K562 (cell line): Measurements from ENCODE around the gene TGDS. TPM values are rescaled to one million over a fixed set of nuclear protein-coding genes. Genes with fewer than 3 reads are reported as not detected.

Source experiments
- ADNP ChIP-seq: fragments of 200-800 bp; sonication (Bioruptor generic); IDR thresholded peaks from 2 replicates; pipeline ENCODE4 v1.6.1; 2016; ENCODE audit warnings: missing genetic modification characterization, missing compliant biosample characterization
- BACH1 ChIP-seq: fragments of 200-800 bp; sonication (Bioruptor generic); IDR thresholded peaks from 2 replicates; pipeline ENCODE4 v1.6.1; 2016; ENCODE audit warnings: missing genetic modification characterization, missing compliant biosample characterization
- CBFA2T3 ChIP-seq: fragments of 450-650 bp; IDR thresholded peaks from 2 replicates; pipeline ENCODE4 v1.6.1; 2017
- MNT ChIP-seq, 2 experiments: fragments of 450-650 bp; conservative IDR thresholded peaks; 2 replicates each; pipeline ENCODE4 v1.6.1; 2017; ENCODE audit warnings: mild to moderate bottlenecking in 2 of 2, moderate library complexity in 2 of 2
- POU5F1 ChIP-seq: fragments of 150-350 bp; IDR thresholded peaks from 2 replicates; pipeline ENCODE4 v1.6.1; 2014; ENCODE audit warnings: borderline replicate concordance, low read length, low read depth, mild to moderate bottlenecking; ENCODE audit not compliant: partially characterized antibody
- ZC3H4 ChIP-seq: sonication (generic); formaldehyde crosslinking; IDR thresholded peaks from 2 replicates; pipeline ENCODE4 v1.9.0; 2021; ENCODE audit warnings: missing genetic modification reagents, borderline replicate concordance
- ZNF584 ChIP-seq: fragments of 200-800 bp; sonication (Bioruptor generic); IDR thresholded peaks from 2 replicates; pipeline ENCODE4 v1.6.1; 2016; ENCODE audit warnings: low read depth, mild to moderate bottlenecking, missing genetic modification characterization, missing compliant biosample characterization
- polyA plus RNA-seq, 8 experiments: library from polyadenylated mRNA; depleted of rRNA in 4 of 8; stranded (reverse) in 5 of 8; unstranded in 3 of 8; fragments of >200 nt; fragmentation: Nextera tagmentation in 2 of 8; fragmentation: Illumina TruSeq in 1 of 8; extraction: Ambion mirVana in 2 of 8; extraction: Trizol in 1 of 8; gene quantifications; 2 replicates each; pipeline versions ENCODE4 v1.2.1 to v1.2.3, GENCODE V29; 2011 to 2014; ENCODE audit warnings: inconsistent platforms in 1 of 8, missing spikeins in 1 of 8
- total RNA-seq, 7 experiments: library from RNA; depleted of rRNA in 6 of 7; stranded (reverse); fragments of >200 nt in 6 of 7; fragmentation: Illumina TruSeq in 2 of 7; extraction: Trizol in 2 of 7; gene quantifications; 2 replicates each; pipeline versions ENCODE4 v1.2.1 to v1.2.3, GENCODE V29; 2011 to 2021; ENCODE audit warnings: low replicate concordance in 1 of 7
- TF ChIP-seq, protein P1 (sequence below): sonication (generic); formaldehyde crosslinking; IDR thresholded peaks from 2 replicates; pipeline ENCODE4 v1.8.0; 2023; ENCODE audit warnings: missing genetic modification reagents, mild to moderate bottlenecking, borderline replicate concordance
- TF ChIP-seq, protein P2 (sequence below): fragments of 450-650 bp; formaldehyde crosslinking; conservative IDR thresholded peaks from 2 replicates; pipeline ENCODE4 v1.4.0; 2022; ENCODE audit warnings: mild to moderate bottlenecking, missing genetic modification characterization

The TGDS gene
- total and polyA plus RNA-seq, 9 of the 15 experiments (the other 6 are each of a cell fraction or from before 2014, with no cell fraction given): 9.9 to 43.7 (median 21.4) TPM

- TF ChIP-seq, protein P1, sequence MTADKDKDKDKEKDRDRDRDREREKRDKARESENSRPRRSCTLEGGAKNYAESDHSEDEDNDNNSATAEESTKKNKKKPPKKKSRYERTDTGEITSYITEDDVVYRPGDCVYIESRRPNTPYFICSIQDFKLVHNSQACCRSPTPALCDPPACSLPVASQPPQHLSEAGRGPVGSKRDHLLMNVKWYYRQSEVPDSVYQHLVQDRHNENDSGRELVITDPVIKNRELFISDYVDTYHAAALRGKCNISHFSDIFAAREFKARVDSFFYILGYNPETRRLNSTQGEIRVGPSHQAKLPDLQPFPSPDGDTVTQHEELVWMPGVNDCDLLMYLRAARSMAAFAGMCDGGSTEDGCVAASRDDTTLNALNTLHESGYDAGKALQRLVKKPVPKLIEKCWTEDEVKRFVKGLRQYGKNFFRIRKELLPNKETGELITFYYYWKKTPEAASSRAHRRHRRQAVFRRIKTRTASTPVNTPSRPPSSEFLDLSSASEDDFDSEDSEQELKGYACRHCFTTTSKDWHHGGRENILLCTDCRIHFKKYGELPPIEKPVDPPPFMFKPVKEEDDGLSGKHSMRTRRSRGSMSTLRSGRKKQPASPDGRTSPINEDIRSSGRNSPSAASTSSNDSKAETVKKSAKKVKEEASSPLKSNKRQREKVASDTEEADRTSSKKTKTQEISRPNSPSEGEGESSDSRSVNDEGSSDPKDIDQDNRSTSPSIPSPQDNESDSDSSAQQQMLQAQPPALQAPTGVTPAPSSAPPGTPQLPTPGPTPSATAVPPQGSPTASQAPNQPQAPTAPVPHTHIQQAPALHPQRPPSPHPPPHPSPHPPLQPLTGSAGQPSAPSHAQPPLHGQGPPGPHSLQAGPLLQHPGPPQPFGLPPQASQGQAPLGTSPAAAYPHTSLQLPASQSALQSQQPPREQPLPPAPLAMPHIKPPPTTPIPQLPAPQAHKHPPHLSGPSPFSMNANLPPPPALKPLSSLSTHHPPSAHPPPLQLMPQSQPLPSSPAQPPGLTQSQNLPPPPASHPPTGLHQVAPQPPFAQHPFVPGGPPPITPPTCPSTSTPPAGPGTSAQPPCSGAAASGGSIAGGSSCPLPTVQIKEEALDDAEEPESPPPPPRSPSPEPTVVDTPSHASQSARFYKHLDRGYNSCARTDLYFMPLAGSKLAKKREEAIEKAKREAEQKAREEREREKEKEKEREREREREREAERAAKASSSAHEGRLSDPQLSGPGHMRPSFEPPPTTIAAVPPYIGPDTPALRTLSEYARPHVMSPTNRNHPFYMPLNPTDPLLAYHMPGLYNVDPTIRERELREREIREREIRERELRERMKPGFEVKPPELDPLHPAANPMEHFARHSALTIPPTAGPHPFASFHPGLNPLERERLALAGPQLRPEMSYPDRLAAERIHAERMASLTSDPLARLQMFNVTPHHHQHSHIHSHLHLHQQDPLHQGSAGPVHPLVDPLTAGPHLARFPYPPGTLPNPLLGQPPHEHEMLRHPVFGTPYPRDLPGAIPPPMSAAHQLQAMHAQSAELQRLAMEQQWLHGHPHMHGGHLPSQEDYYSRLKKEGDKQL: no peak
- TF ChIP-seq BACH1 (tag) (no peak), CBFA2T3 (no peak), ZC3H4 (CRISPR knock-in tag) (no peak), ZNF584 (CRISPR knock-in tag) (no peak), MNT (conservative IDR thresholded peaks at IDR 0.05) (no peak), POU5F1 (no peak), ADNP (tag) (no peak)
- TF ChIP-seq, protein P2, sequence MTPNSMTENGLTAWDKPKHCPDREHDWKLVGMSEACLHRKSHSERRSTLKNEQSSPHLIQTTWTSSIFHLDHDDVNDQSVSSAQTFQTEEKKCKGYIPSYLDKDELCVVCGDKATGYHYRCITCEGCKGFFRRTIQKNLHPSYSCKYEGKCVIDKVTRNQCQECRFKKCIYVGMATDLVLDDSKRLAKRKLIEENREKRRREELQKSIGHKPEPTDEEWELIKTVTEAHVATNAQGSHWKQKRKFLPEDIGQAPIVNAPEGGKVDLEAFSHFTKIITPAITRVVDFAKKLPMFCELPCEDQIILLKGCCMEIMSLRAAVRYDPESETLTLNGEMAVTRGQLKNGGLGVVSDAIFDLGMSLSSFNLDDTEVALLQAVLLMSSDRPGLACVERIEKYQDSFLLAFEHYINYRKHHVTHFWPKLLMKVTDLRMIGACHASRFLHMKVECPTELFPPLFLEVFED: no peak
Measured at GRCh38 chr13:94558716-94559115, 37.2 kb downstream of the TGDS start (continued).
